K562 (cell line): ENCODE results near the gene AGFG2. TPM values are rescaled to one million over a fixed set of nuclear protein-coding genes. Genes with fewer than 3 reads are reported as not detected.

Experiments
- CC2D1A ChIP-seq: fragments of 450-650 bp; IDR thresholded peaks from 2 replicates; pipeline ENCODE4 v1.6.1; 2017; ENCODE audit warnings: mild to moderate bottlenecking
- CHD7 ChIP-seq: fragments of 200-600 bp; sonication (generic); IDR thresholded peaks from one replicate; pipeline ENCODE4 v1.6.1; 2012; ENCODE audit warnings: mild to moderate bottlenecking, low read depth, low read length, inconsistent platforms
- ESRRA ChIP-seq: fragments of 450-650 bp; IDR thresholded peaks from 2 replicates; pipeline ENCODE4 v1.6.1; 2014; ENCODE audit warnings: low read depth, mild to moderate bottlenecking, moderate library complexity, borderline replicate concordance
- HBP1 ChIP-seq: fragments of 450-650 bp; formaldehyde crosslinking; IDR thresholded peaks from 2 replicates; pipeline ENCODE4 v1.4.0; 2022; ENCODE audit warnings: missing genetic modification characterization
- HDAC1 ChIP-seq, 2 experiments: fragments of 450-650 bp; IDR thresholded peaks; 2 replicates each; pipeline ENCODE4 v1.6.1; 2016 to 2017; ENCODE audit warnings: inconsistent platforms in 1 of 2, mild to moderate bottlenecking in 1 of 2, moderate library complexity in 1 of 2
- HNRNPL ChIP-seq: fragments of 200-400 bp; formaldehyde crosslinking; IDR thresholded peaks from 2 replicates; pipeline ENCODE4 v1.6.1; 2017; ENCODE audit warnings: low read depth, mild to moderate bottlenecking, low read length
- PBX2 ChIP-seq, 2 experiments: IDR thresholded peaks in 1 of 2; conservative IDR thresholded peaks in 1 of 2; 2 replicates each; pipeline ENCODE4 v1.6.1; 2016; ENCODE audit warnings: low read depth in 2 of 2, mild to moderate bottlenecking in 1 of 2, missing compliant biosample characterization in 1 of 2, missing genetic modification characterization in 1 of 2, moderate library complexity in 1 of 2
- PML ChIP-seq: IDR thresholded peaks from 2 replicates; pipeline ENCODE4 v1.6.1; 2012; ENCODE audit warnings: low read length, inconsistent platforms
- TAF7 ChIP-seq: fragments of 450-650 bp; IDR thresholded peaks from 2 replicates; pipeline ENCODE4 v1.6.1; 2016; ENCODE audit warnings: missing genetic modification characterization, missing compliant biosample characterization
- THRAP3 ChIP-seq: fragments of 450-650 bp; IDR thresholded peaks from 2 replicates; pipeline ENCODE4 v1.6.1; 2016; ENCODE audit warnings: mild to moderate bottlenecking, inconsistent platforms, borderline replicate concordance
- ZNF134 ChIP-seq: fragments of 250-450 bp; sonication (Bioruptor Pico); conservative IDR thresholded peaks from 2 replicates; pipeline ENCODE4 v1.4.0; 2020
- polyA plus RNA-seq, 8 experiments: library from polyadenylated mRNA; depleted of rRNA in 4 of 8; stranded (reverse) in 5 of 8; unstranded in 3 of 8; fragments of >200 nt; fragmentation: Nextera tagmentation in 2 of 8; fragmentation: Illumina TruSeq in 1 of 8; extraction: Ambion mirVana in 2 of 8; extraction: Trizol in 1 of 8; gene quantifications; 2 replicates each; pipeline versions ENCODE4 v1.2.1 to v1.2.3, GENCODE V29; 2011 to 2014; ENCODE audit warnings: inconsistent platforms in 1 of 8, missing spikeins in 1 of 8
- total RNA-seq, 7 experiments: library from RNA; depleted of rRNA in 6 of 7; stranded (reverse); fragments of >200 nt in 6 of 7; fragmentation: Illumina TruSeq in 2 of 7; extraction: Trizol in 2 of 7; gene quantifications; 2 replicates each; pipeline versions ENCODE4 v1.2.1 to v1.2.3, GENCODE V29; 2011 to 2021; ENCODE audit warnings: low replicate concordance in 1 of 7

AGFG2 gene
- total and polyA plus RNA-seq, 9 of the 15 experiments (the other 6 are each of a cell fraction or from before 2014, with no cell fraction given): 0.31 to 23.1 (median 6.5) TPM

GRCh38 chr7:100510437-100511239 is 28.4 kb upstream of the AGFG2 start (continued):
- TF ChIP-seq CHD7 (no peak), ZNF134 (peak; percentile 89), HNRNPL (no peak), PBX2 (CRISPR knock-in tag; IDR thresholded peaks at IDR 0.05; ENCODE audit: low read depth) (no peak), PBX2 (tag; conservative IDR thresholded peaks at IDR 0.05; ENCODE audit: low read depth) (peak; percentile 61; the same call in 1 of the 2 replicates), THRAP3 (peak; percentile 31; the same call in 1 of the 2 replicates), PML (peak; percentile 86), HBP1 (CRISPR knock-in tag) (no peak), ESRRA (no peak), TAF7 (tag) (no peak), HDAC1 (IDR thresholded peaks at IDR 0.05) (peak; percentile 46 to 93; a peak in 2 of 4 replicates), CC2D1A (peak; percentile 86; the same call in 1 of the 2 replicates)
